HepG2 (cell line): ENCODE measurements around the gene BCL2L2. TPM values are rescaled to one million over a fixed set of nuclear protein-coding genes. Genes with fewer than 3 reads are reported as not detected.
A peak's percentile ranks its signal among the peaks of the same experiment; 100 is the strongest.

Experiments
- ATM ChIP-seq: fragments of 450-650 bp; IDR thresholded peaks from 2 replicates; pipeline ENCODE4 v1.7.1; 2017; ENCODE audit warnings: mild to moderate bottlenecking, borderline replicate concordance
- EP300 ChIP-seq, 3 experiments: sonication (generic) in 1 of 3; formaldehyde crosslinking in 1 of 3; IDR thresholded peaks; 2 replicates each; pipeline versions ENCODE4 v1.5.1 to v1.6.1; 2011 to 2020; ENCODE audit warnings: low read depth in 2 of 3, low read length in 2 of 3, borderline replicate concordance in 1 of 3, improper control_type of control experiment in 1 of 3, mild to moderate bottlenecking in 1 of 3, missing genetic modification reagents in 1 of 3, moderate library complexity in 1 of 3
- KLF6 ChIP-seq: IDR thresholded peaks from 2 replicates; pipeline ENCODE4 v1.8.0; 2016; ENCODE audit warnings: missing biosample characterization, missing genetic modification reagents
- MAX ChIP-seq: IDR thresholded peaks from 2 replicates; pipeline ENCODE4 v1.6.1; 2012; ENCODE audit warnings: inconsistent platforms
- NFIC ChIP-seq: IDR thresholded peaks from 2 replicates; pipeline ENCODE4 v1.6.1; 2012; ENCODE audit warnings: mild to moderate bottlenecking, low read length, inconsistent platforms
- NR1H2 ChIP-seq: sonication (generic); formaldehyde crosslinking; IDR thresholded peaks from 2 replicates; pipeline ENCODE4 v1.8.1; 2022; ENCODE audit warnings: low read depth, missing genetic modification reagents, borderline replicate concordance
- RFX5 ChIP-seq: IDR thresholded peaks from 2 replicates; pipeline ENCODE4 v1.6.1; 2011; ENCODE audit warnings: low read depth, low read length, improper control_type of control experiment
- SMARCE1 ChIP-seq: fragments of 450-650 bp; IDR thresholded peaks from 2 replicates; pipeline ENCODE4 v1.6.1; 2017; ENCODE audit warnings: borderline replicate concordance
- TEAD2 ChIP-seq: sonication (generic); formaldehyde crosslinking; IDR thresholded peaks from 2 replicates; pipeline ENCODE4 v1.9.0; 2021; ENCODE audit warnings: missing genetic modification reagents
- ZBTB21 ChIP-seq: sonication (generic); formaldehyde crosslinking; IDR thresholded peaks from 2 replicates; pipeline ENCODE4 v1.4.0; 2020; ENCODE audit warnings: missing genetic modification reagents
- ZBTB33 ChIP-seq: sonication (generic); formaldehyde crosslinking; IDR thresholded peaks from 2 replicates; pipeline ENCODE4 v1.4.0; 2020; ENCODE audit warnings: missing genetic modification reagents
- ZFP82 ChIP-seq: sonication (generic); formaldehyde crosslinking; IDR thresholded peaks from 2 replicates; pipeline ENCODE4 v1.5.1; 2020; ENCODE audit warnings: mild to moderate bottlenecking, missing genetic modification reagents, borderline replicate concordance
- ZKSCAN5 ChIP-seq: sonication (generic); formaldehyde crosslinking; IDR thresholded peaks from 2 replicates; pipeline ENCODE4 v1.5.1; 2020; ENCODE audit warnings: mild to moderate bottlenecking, missing genetic modification reagents
- ZNF547 ChIP-seq: sonication (generic); formaldehyde crosslinking; IDR thresholded peaks from 2 replicates; pipeline ENCODE4 v1.5.1; 2020; ENCODE audit warnings: mild to moderate bottlenecking, missing genetic modification reagents
- ZNF615 ChIP-seq: sonication (generic); formaldehyde crosslinking; IDR thresholded peaks from 2 replicates; pipeline ENCODE4 v1.5.0; 2020; ENCODE audit warnings: mild to moderate bottlenecking, missing genetic modification reagents, borderline replicate concordance
- ZNF670 ChIP-seq: sonication (generic); formaldehyde crosslinking; IDR thresholded peaks from 2 replicates; pipeline ENCODE4 v1.8.0; 2022; ENCODE audit warnings: mild to moderate bottlenecking, missing genetic modification reagents, borderline replicate concordance
- ZNF746 ChIP-seq: sonication (generic); formaldehyde crosslinking; IDR thresholded peaks from 2 replicates; pipeline ENCODE4 v1.8.0; 2022; ENCODE audit warnings: mild to moderate bottlenecking, missing genetic modification reagents
- ZNF761 ChIP-seq: sonication (generic); formaldehyde crosslinking; conservative IDR thresholded peaks from 2 replicates; pipeline ENCODE4 v1.4.0; 2020; ENCODE audit warnings: mild to moderate bottlenecking, missing genetic modification reagents
- ZNF770 ChIP-seq: sonication (generic); formaldehyde crosslinking; IDR thresholded peaks from 2 replicates; pipeline ENCODE4 v1.5.0; 2020; ENCODE audit warnings: mild to moderate bottlenecking, missing genetic modification reagents
- ZNF850 ChIP-seq: sonication (generic); formaldehyde crosslinking; conservative IDR thresholded peaks from 2 replicates; pipeline ENCODE4 v1.9.0; 2021; ENCODE audit warnings: mild to moderate bottlenecking, missing genetic modification reagents
- polyA plus RNA-seq, 8 experiments: library from polyadenylated mRNA; depleted of rRNA in 3 of 8; stranded (reverse) in 7 of 8; unstranded in 1 of 8; fragments of >200 nt; fragmentation: Illumina TruSeq in 4 of 8; extraction: Trizol in 4 of 8; gene quantifications; 2 replicates each; pipeline versions ENCODE4 v1.2.1 to v1.2.3, GENCODE V29; 2011 to 2016; ENCODE audit warnings: low read depth in 4 of 8, missing spikeins in 1 of 8, mixed read lengths in 1 of 8; ENCODE audit not compliant: insufficient read depth in 1 of 8
- total RNA-seq, 5 experiments: library from RNA; depleted of rRNA; stranded (reverse); fragments of >200 nt; fragmentation: Illumina TruSeq; extraction: Trizol; gene quantifications; 2 replicates each; pipeline ENCODE4 v1.2.3, GENCODE V29; 2016; ENCODE audit warnings: low read depth in 1 of 5
- TF ChIP-seq, protein P1 (sequence below): sonication (generic); formaldehyde crosslinking; IDR thresholded peaks from 2 replicates; pipeline ENCODE4 v1.4.0; 2020; ENCODE audit warnings: missing genetic modification reagents, borderline replicate concordance

Gene BCL2L2
- total and polyA plus RNA-seq, 2 of the 13 experiments (the other 11 are each of a cell fraction or from before 2014, with no cell fraction given): 28.1 to 49.8 TPM

- TF ChIP-seq ZNF615 (CRISPR knock-in tag): peak; percentile 88
- no peak for TF ChIP-seq RFX5
- peak; percentile 93; the same call in 1 of the 2 replicates for TF ChIP-seq ZBTB33 (CRISPR knock-in tag)
- TF ChIP-seq NFIC: no peak
- TF ChIP-seq ZBTB21 (CRISPR knock-in tag): no peak
- no peak for TF ChIP-seq ATM
- TF ChIP-seq ZNF746 (CRISPR knock-in tag): no peak; the same call in 1 of the 2 replicates
- TF ChIP-seq, protein P1, sequence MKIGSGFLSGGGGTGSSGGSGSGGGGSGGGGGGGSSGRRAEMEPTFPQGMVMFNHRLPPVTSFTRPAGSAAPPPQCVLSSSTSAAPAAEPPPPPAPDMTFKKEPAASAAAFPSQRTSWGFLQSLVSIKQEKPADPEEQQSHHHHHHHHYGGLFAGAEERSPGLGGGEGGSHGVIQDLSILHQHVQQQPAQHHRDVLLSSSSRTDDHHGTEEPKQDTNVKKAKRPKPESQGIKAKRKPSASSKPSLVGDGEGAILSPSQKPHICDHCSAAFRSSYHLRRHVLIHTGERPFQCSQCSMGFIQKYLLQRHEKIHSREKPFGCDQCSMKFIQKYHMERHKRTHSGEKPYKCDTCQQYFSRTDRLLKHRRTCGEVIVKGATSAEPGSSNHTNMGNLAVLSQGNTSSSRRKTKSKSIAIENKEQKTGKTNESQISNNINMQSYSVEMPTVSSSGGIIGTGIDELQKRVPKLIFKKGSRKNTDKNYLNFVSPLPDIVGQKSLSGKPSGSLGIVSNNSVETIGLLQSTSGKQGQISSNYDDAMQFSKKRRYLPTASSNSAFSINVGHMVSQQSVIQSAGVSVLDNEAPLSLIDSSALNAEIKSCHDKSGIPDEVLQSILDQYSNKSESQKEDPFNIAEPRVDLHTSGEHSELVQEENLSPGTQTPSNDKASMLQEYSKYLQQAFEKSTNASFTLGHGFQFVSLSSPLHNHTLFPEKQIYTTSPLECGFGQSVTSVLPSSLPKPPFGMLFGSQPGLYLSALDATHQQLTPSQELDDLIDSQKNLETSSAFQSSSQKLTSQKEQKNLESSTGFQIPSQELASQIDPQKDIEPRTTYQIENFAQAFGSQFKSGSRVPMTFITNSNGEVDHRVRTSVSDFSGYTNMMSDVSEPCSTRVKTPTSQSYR (CRISPR knock-in tag): no peak
- no peak for TF ChIP-seq ZNF770 (CRISPR knock-in tag)
- TF ChIP-seq TEAD2 (CRISPR knock-in tag): no peak
- TF ChIP-seq ZFP82: no peak
- no peak for TF ChIP-seq ZNF850
- TF ChIP-seq ZNF547 (CRISPR knock-in tag): no peak
- no peak for TF ChIP-seq KLF6 (CRISPR knock-in tag)
- no peak for TF ChIP-seq SMARCE1
- no peak for TF ChIP-seq ZNF670 (CRISPR knock-in tag)
- no peak for TF ChIP-seq MAX
- TF ChIP-seq NR1H2 (CRISPR knock-in tag): no peak
- no peak for TF ChIP-seq ZNF761 (CRISPR knock-in tag)
- no peak; the same call in 1 of the 2 replicates for TF ChIP-seq ZKSCAN5 (CRISPR knock-in tag)
- TF ChIP-seq EP300 (IDR thresholded peaks at IDR 0.05; ENCODE audit: low read depth in 2 of 2, low read length in 2 of 2): no peak; a peak in 1 of 4 replicates
- TF ChIP-seq EP300 (CRISPR knock-in tag; IDR thresholded peaks at IDR 0.05; ENCODE audit: borderline replicate concordance): no peak
These were observed 13.3 kb downstream of the BCL2L2 start (continued) for GRCh38 chr14:23319746-23320583.
